HG03442 (cell line): ENCODE data around the gene MMP19.
"Not testable (repeated sequence)": the region's sequence is repeated elsewhere in the genome, so short reads cannot be mapped to it uniquely, and the experiment has no call there.

Experiments
- ATAC-seq: cut with Tn5 transposase; IDR thresholded peaks from one replicate; pipeline ENCODE4 v1.9.1; 2021; ENCODE audit warnings: mild to moderate bottlenecking, moderate library complexity; ENCODE audit not compliant: unreplicated experiment

The MMP19 gene

GRCh38 chr12:55842681-55843429 is at the start of gene MMP19:
Gene MMP19, minus strand, starts transcription at chr12:55842936. Its CDS starts 106 bp downstream, at chr12:55842830.
- ATAC-seq = no peak

GRCh38 chr12:55891310-55891709 is 48.6 kb upstream of the MMP19 start:
- no peak for ATAC-seq

GRCh38 chr12:55885113-55885512 is 42.4 kb upstream of the MMP19 start:
- ATAC-seq = no peak

GRCh38 chr12:55877824-55878223 is 35.1 kb upstream of the MMP19 start:
- no peak for ATAC-seq

DNA sequence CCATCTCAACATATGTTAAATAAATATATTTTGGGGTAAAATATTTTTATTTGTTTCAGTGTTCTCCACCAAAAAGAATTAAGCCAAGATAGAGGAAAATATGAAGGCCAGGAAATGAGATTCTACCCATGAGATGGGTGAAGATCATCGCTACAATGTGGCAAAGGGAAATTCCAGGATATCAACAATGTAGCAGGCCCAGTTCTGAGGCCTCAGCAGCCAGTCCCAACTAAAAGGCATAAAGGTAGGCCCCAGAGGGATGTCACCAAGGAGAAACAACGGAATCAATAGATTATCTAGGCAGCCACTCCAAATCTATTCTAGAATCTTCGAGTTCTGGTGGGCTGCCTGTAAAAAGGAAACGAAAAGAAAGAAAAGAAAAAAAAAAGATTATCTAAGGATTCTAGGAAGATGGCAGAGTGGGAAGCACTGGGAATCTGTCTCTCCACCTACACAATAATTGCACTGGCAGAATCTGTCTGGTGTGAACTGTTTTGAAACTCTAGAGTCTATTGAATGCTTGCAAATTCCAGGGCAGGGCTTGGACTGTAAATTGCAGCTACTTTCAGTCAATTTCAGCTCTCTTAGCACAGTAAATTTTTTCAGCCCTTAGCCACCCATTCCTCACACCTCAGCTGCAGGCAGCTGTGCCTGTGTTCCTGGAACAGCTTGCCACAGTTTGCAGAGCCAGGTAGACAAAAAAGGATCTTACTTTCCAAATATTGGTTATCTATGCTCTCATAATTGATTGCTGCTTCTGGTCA is 33.1 kb upstream of the MMP19 start:
- ATAC-seq = no peak

- ATAC-seq = no peak
Measured at GRCh38 chr12:55874443-55874842, 31.7 kb upstream of the MMP19 start.

DNA sequence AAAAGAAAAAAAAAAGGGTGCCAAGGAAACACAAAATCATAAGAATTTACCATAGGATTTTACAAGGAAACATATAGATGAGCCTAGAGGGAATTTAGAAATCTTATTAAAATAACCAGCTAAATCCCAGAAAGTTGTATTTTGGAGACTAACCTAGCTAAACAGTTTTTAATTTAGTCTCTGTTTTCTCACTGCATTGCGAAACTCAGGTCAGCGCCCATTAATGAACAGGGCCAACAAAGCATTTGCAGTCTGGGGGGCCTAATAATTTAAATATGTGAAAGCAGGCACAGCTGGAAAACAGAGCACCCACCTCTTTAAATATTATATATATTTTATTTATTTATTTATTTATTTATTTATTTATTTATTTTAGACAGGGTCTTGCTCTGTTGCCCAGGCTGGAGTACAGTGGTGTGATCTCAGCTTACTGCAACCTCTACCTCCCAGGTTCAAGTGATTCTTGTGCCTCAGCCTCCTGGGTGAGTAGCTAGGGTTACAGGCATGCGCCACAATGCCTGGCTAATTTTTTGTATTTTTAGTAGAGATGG is 23.8 kb upstream of the MMP19 start:
- not testable (repeated sequence) for ATAC-seq

GRCh38 chr12:55865327-55865726 is 22.6 kb upstream of the MMP19 start:
- ATAC-seq = no peak

GRCh38 chr12:55862931-55863330 is 20.2 kb upstream of the MMP19 start:
- ATAC-seq = not testable (repeated sequence)

DNA sequence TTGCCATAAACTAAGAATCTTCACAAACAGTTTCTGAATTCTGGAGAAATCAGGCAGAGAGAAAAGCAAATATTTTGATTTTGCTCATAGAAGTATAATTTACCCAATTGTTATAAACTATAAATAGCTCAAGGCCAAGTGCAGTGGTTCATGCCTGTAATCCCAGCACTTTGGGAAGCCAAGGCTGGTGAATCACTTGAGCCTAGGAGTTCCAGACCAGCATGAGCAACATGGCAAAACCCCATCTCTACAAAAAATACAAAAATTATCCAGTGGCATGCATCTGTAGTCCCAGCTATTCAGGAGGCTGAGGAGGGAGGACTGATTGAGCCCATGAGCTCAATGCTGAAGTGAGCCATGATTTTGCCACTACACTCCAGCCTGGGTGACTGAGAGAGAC is 19.6 kb upstream of the MMP19 start:
- ATAC-seq = no peak

DNA sequence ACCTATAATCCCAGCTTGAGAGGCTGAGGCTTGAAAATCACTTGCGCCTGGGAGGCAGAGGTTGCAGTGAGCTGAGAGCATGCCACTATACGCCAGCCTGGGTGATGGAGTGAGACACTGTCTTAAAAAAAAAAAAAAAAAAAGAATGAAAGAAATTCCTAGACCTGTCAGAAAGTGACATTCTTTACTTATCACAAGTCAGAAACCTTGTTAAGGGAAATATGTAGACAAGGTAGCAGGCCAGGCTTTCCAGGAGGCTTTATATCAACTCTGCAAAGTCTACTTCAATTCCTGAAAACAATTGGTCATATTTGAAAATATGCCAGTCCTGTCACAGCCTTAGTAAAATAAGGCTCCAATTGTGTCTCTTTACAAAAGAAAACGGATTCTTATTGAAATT is 19.1 kb upstream of the MMP19 start:
- ATAC-seq = no peak

GRCh38 chr12:55861396-55861795 is 18.7 kb upstream of the MMP19 start:
- no peak for ATAC-seq

GRCh38 chr12:55852740-55853139 is 10.0 kb upstream of the MMP19 start:
- no peak for ATAC-seq

GRCh38 chr12:55850893-55851292 is 8.2 kb upstream of the MMP19 start:
- ATAC-seq = no peak

GRCh38 chr12:55850401-55850800 is 7.7 kb upstream of the MMP19 start:
- ATAC-seq = no peak

DNA sequence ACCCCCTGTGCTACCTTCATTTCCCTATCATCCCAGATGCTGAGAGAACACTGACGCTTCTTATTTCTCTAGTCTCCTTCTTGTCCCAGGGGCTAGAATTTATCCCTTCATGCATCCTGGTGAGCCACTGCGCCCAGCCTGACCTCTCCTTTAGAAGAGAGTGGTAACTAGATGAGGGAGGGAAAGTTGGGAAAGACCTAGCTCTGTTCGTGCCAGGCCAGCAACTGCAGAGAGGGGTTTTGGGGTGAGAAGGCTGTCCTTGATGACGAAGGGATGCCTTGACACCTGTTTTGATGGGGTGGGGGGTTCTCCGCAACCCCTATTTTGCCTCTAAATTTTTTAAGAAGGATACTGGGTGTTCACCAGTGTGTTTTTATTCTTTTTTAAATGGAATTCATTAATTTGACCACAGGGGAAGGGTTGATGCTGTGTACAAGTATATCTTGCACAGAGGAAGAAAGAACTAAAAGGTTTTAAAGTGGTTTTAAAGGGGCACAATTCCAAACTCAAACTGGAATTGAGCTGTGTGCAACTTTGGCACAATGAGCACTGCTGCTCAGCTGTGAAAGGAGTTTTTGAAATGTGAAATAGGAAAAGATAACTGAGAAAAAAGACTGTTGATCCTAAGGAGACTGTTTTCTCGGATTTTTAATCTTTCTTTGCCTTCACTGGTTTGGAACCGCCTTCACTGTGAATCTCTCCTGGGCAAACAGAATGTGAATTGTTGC is 7.0 kb upstream of the MMP19 start:
- ATAC-seq = no peak

DNA sequence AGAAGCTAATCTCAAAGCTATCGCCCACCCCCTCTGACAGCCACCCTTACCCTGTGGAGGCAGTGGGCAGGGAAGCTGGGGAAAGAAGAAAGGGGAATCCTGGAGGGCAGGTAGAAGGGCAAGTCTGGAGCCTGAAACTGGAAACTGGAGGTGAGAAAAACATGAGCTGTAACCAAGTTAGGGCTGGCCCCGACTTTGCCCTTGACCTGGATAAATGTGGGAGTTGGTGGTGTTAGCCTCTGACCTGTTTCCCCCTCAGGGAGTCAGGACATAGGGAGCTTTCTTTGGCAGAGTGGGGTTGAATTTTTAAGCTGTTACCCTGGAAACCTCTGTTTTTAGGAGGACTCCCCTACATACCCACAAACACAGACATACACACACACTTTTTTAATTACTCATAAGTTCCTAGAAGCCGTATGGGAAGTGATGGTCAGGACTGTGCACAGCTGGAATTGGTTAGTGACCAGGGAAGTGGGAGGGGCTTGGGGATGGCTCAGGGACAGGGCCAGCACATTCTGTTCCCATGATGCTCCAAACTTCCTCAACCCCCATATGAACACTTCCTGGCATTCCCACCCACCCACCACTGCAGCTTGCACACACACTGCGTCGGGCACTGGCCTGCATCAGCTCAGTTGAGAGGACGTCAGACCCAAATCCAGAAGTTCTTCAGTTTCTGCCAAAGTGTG is 5.0 kb upstream of the MMP19 start:
- ATAC-seq = no peak

DNA sequence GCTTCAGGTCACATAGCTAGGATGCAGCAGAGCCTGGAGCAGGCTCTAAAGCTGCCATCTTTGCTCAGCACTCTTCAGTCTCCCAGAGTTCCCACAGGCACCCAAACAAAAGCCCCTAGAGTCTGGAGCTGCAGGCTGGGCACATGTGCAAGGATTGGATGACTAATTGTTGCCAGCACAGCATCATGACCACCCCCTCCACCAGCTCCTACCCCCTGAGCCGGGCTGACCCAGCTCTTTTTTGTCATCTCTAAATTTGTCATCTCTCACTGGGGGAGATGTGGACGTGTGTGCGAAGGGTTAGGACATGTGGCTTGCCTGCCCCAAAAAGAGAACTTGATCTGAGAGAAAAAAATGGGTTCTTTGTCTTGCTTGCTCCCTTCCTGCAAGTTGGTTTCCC is 4.3 kb upstream of the MMP19 start:
- peak; percentile 57 for ATAC-seq

- ATAC-seq = no peak
Measured at GRCh38 chr12:55845785-55846496, 3.2 kb upstream of the MMP19 start.

GRCh38 chr12:55845361-55845760 is 2.6 kb upstream of the MMP19 start:
- no peak for ATAC-seq
